ENCODE data around the gene IDH3A. TPM values are rescaled to one million over a fixed set of nuclear protein-coding genes. Genes with fewer than 3 reads are reported as not detected.

Gene IDH3A
- total RNA-seq, 1 experiment from 2014 or later: 115 TPM

GRCh38 chr15:78178064-78178463 lies 28.9 kb downstream of the IDH3A start:
- Histone ChIP-seq H3K27me3 (ENCODE audit: insufficient read depth, low read length) (no peaks in the 10 kb centered on the region), H2AFZ (ENCODE audit: low read depth, low read length, poor library complexity, severe bottlenecking) (no peak overlapping the region), H3K79me2 (ENCODE audit: insufficient read depth, low read length) (no peaks in the 10 kb centered on the region), H3K9me2 (ENCODE audit: insufficient read depth) (no peaks in the 10 kb centered on the region), H3K4me2 (ENCODE audit: low read length) (no peak overlapping the region), H3K4me3 (replicated peaks in 1 of 2; ENCODE audit: low read depth in 1 of 2, low read length in 2 of 2) (no peak overlapping the region), H3K36me3 (ENCODE audit: control insufficient read depth in 1 of 2, insufficient read depth in 2 of 2, low read length in 2 of 2) (no peaks in the 10 kb centered on the region), H4K20me1 (ENCODE audit: insufficient read depth) (no peaks in the 10 kb centered on the region), H3K9me3 (ENCODE audit: control insufficient read depth in 1 of 2, insufficient read depth in 1 of 2, low read depth in 1 of 2, low read length in 2 of 2) (no peaks in the 10 kb centered on the region), H3K27ac (ENCODE audit: low read depth, low read length) (no peak overlapping the region), H3K9ac (ENCODE audit: low read length) (no peak overlapping the region), H3K4me1 (ENCODE audit: control insufficient read depth in 1 of 2, insufficient read depth in 2 of 2, low read length in 2 of 2) (no peaks in the 10 kb centered on the region)
- TF ChIP-seq ZNF274 (IDR thresholded peaks at IDR 0.05; ENCODE audit: low read depth, low read length) (no peak), ATF3 (IDR thresholded peaks at IDR 0.05) (no peak), ZBTB33 (IDR thresholded peaks at IDR 0.05; ENCODE audit: extremely low read depth, insufficient replicate concordance, low read length) (no peak), POLR2A (IDR thresholded peaks at IDR 0.05; ENCODE audit: borderline replicate concordance, extremely low read depth, insufficient read depth, insufficient read length) (no peak), SP1 (IDR thresholded peaks at IDR 0.05; ENCODE audit: low read depth) (no peak), CEBPB (IDR thresholded peaks at IDR 0.05; ENCODE audit: low read depth) (no peak), FOSL1 (IDR thresholded peaks at IDR 0.05; ENCODE audit: low read depth) (no peak), POLR2AphosphoS5 (IDR thresholded peaks at IDR 0.05; ENCODE audit: low read depth, low read length) (no peak), RAD21 (IDR thresholded peaks at IDR 0.05; ENCODE audit: low read depth) (no peak), SIN3A (IDR thresholded peaks at IDR 0.05; ENCODE audit: low read depth) (no peak), EZH2 (IDR thresholded peaks at IDR 0.05) (no peak), EGR1 (IDR thresholded peaks at IDR 0.05; ENCODE audit: low read depth) (no peak), CBX3 (IDR thresholded peaks at IDR 0.05; ENCODE audit: low read depth) (no peak), JUND (IDR thresholded peaks at IDR 0.05) (no peak), YY1 (IDR thresholded peaks at IDR 0.05; ENCODE audit: extremely low read depth, insufficient replicate concordance, low read depth, low read length) (no peak), MAX (IDR thresholded peaks at IDR 0.05) (no peak), ELF1 (IDR thresholded peaks at IDR 0.05; ENCODE audit: borderline replicate concordance, low read depth) (no peak)
- no TSS peak for BruUV-seq (replicated peaks)
- DNase-seq (ENCODE audit: low read depth, low spot score) (no peak), ATAC-seq (no peak)
- intact Hi-C loops (cut with micrococcal nuclease): no loop called here
- CTCF ChIA-PET: interaction anchor here (4.1 to 4.3 kb wide), 2 partner anchors 17 to 63 kb away, joined by 27 to 39 read pairs; no protein-coding TSS in a partner anchor
- RAD21 ChIA-PET (ENCODE audit: low non-redundant PET in 1 of 2, low total read pairs in 2 of 2, uncharacterized antibody in 2 of 2, unreplicated experiment in 2 of 2): interaction anchor here (1.1 to 1.4 kb wide), 3 partner anchors 18 to 63 kb away, joined by 4 to 5 read pairs (median 4); no protein-coding TSS in a partner anchor
- POLR2A ChIA-PET: no interaction called here
